HFFc6 (cell line): ENCODE data around the gene HTATSF1. TPM values are rescaled to one million over a fixed set of nuclear protein-coding genes. Genes with fewer than 3 reads are reported as not detected.

Source experiments
- DNase-seq: peaks from one replicate; pipeline ENCODE4 v3.0.0-alpha.2; 2018
- H3K27ac Mint-ChIP-seq: 2 replicates; pipeline ENCODE4 v1.8.0; 2020; ENCODE audit warnings: mild to moderate bottlenecking, mixed read lengths
- H3K27me3 Mint-ChIP-seq: 2 replicates; pipeline ENCODE4 v1.8.0; 2021; ENCODE audit warnings: mild to moderate bottlenecking, moderate library complexity, mixed read lengths; ENCODE audit not compliant: insufficient read depth
- H3K36me3 Mint-ChIP-seq: 2 replicates; pipeline ENCODE4 v1.8.0; 2021; ENCODE audit warnings: low read depth, mixed read lengths
- H3K4me1 Mint-ChIP-seq: 2 replicates; pipeline ENCODE4 v1.8.0; 2020; ENCODE audit warnings: low read depth, mixed read lengths
- H3K4me3 Mint-ChIP-seq: 2 replicates; pipeline ENCODE4 v1.8.0; 2020; ENCODE audit warnings: mild to moderate bottlenecking, moderate library complexity, mixed read lengths
- H3K9me3 Mint-ChIP-seq: 2 replicates; pipeline ENCODE4 v1.8.0; 2020; ENCODE audit warnings: mild to moderate bottlenecking, mixed read lengths
- total RNA-seq, 6 experiments: library from RNA; stranded (reverse); fragmentation: NEBNext Ultra II Directional; extraction: Animal tissue kit (Norgen Biotek cat#: 25700); gene quantifications; 2 replicates in 1 of 6; 3 replicates in 5 of 6; pipeline ENCODE4 v1.2.3, GENCODE V29; 2021
- TF ChIP-seq, protein P1 (sequence below): fragments of 200-600 bp; sonication (generic); IDR thresholded peaks from 2 replicates; pipeline ENCODE4 v1.5.0; 2021; ENCODE audit warnings: antibody characterized with exemption, mild to moderate bottlenecking

HTATSF1 gene
- total RNA-seq, 6 experiments from 2014 or later = 31.9 to 37.7 (median 33.0) TPM

DNA sequence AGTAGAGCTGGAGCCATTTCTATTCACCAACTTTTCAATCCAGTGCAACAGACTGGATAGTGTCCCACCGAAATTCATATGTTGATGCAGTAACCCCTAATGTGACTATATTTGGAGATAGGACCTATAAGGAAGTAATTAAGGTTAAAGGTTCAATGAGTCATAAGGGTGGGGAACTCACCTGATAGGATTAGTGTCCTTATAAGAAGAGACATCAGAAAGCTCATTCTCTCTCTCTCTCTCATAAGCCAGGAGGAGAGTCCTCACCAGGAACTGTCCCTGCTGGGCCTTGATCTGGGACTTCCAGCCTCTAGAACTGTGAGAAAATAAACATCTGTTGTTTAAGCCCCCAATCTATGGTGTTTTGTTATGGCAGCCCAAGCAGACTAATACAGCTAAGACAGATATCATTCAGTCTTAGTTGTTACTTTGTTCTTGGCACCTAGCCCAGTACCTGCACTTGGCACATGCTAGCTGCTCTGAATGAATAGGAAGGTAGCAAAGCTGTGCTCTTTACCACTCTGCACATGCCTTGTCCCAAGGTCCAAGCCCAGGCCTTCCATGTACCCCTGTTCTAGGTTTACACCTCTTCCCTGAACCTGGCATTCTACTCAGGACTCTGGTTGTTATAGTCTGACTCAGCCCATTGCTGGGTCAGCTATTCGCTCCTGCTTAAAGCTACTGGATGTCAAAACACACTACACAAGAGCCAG lies 28.8 kb upstream of the HTATSF1 start:
- no peak for DNase-seq
- H3K4me3 Mint-ChIP-seq = no peak overlapping the region
- H3K27me3 Mint-ChIP-seq = peaks cover 6% of the 10 kb centered on the region
- no peaks in the 10 kb centered on the region for H3K4me1 Mint-ChIP-seq
- H3K36me3 Mint-ChIP-seq = no peaks in the 10 kb centered on the region
- TF ChIP-seq, protein P1, sequence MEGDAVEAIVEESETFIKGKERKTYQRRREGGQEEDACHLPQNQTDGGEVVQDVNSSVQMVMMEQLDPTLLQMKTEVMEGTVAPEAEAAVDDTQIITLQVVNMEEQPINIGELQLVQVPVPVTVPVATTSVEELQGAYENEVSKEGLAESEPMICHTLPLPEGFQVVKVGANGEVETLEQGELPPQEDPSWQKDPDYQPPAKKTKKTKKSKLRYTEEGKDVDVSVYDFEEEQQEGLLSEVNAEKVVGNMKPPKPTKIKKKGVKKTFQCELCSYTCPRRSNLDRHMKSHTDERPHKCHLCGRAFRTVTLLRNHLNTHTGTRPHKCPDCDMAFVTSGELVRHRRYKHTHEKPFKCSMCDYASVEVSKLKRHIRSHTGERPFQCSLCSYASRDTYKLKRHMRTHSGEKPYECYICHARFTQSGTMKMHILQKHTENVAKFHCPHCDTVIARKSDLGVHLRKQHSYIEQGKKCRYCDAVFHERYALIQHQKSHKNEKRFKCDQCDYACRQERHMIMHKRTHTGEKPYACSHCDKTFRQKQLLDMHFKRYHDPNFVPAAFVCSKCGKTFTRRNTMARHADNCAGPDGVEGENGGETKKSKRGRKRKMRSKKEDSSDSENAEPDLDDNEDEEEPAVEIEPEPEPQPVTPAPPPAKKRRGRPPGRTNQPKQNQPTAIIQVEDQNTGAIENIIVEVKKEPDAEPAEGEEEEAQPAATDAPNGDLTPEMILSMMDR = no peak
- no peak overlapping the region for H3K27ac Mint-ChIP-seq
- H3K9me3 Mint-ChIP-seq = no peaks in the 10 kb centered on the region

- TF ChIP-seq, protein P1 = no peak
- Mint-ChIP-seq H3K27ac (no peak overlapping the region), H3K36me3 (no peaks in the 10 kb centered on the region), H3K9me3 (no peaks in the 10 kb centered on the region), H3K4me1 (no peaks in the 10 kb centered on the region), H3K27me3 (peaks cover 3% of the 10 kb centered on the region), H3K4me3 (no peak overlapping the region)
- no peak for DNase-seq
These were observed 23.7 kb upstream of the HTATSF1 start for GRCh38 chrX:136473663-136474062.

GRCh38 chrX:136475236-136475635 lies 22.2 kb upstream of the HTATSF1 start:
- Mint-ChIP-seq H3K4me3 (no peak overlapping the region), H3K27me3 (peaks cover 1% of the 10 kb centered on the region), H3K9me3 (no peaks in the 10 kb centered on the region), H3K36me3 (no peaks in the 10 kb centered on the region), H3K4me1 (no peaks in the 10 kb centered on the region), H3K27ac (no peak overlapping the region)
- DNase-seq = no peak
- TF ChIP-seq, protein P1 = no peak

GRCh38 chrX:136476501-136476900 lies 20.9 kb upstream of the HTATSF1 start:
- Mint-ChIP-seq H3K9me3 (no peaks in the 10 kb centered on the region), H3K4me1 (no peaks in the 10 kb centered on the region), H3K27ac (no peak overlapping the region), H3K36me3 (no peaks in the 10 kb centered on the region), H3K27me3 (peaks cover 10% of the 10 kb centered on the region), H3K4me3 (no peak overlapping the region)
- DNase-seq = no peak
- TF ChIP-seq, protein P1 = no peak

DNA sequence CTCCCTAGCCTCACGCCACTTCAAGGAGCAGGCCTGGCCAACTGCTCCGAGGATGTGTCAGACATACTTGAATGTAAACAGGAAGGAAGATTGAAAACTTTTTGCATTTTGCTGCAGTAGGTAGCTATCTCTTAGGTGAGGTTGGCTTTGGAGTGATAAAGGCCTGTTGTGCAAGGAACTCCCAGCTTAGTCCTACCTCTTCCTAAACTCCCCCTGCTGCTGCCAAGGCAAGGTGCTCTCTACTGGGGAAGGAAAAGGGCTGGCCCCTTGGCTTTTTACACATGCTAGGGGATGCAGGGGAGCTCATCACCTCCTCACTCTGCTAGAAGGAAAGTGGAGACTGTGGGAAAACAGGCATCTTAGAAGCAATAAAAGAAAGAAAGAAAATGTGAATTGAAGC lies 20.4 kb upstream of the HTATSF1 start:
- TF ChIP-seq, protein P1 = no peak
- no peak overlapping the region for H3K4me3 Mint-ChIP-seq
- no peaks in the 10 kb centered on the region for H3K36me3 Mint-ChIP-seq
- H3K4me1 Mint-ChIP-seq = no peaks in the 10 kb centered on the region
- no peaks in the 10 kb centered on the region for H3K9me3 Mint-ChIP-seq
- DNase-seq = no peak
- H3K27me3 Mint-ChIP-seq = peaks cover 10% of the 10 kb centered on the region
- H3K27ac Mint-ChIP-seq = no peak overlapping the region
